Type B pancreatic cell (in vitro differentiated cells): ENCODE results near the gene ITGB7. TPM values are rescaled to one million over a fixed set of nuclear protein-coding genes. Genes with fewer than 3 reads are reported as not detected.

ENCODE experiments used
- DNase-seq: peaks from one replicate; pipeline ENCODE4 v3.0.0; 2021; ENCODE audit warnings: mixed read lengths; ENCODE audit not compliant: unreplicated experiment; ENCODE audit errors: extremely low spot score
- H3K27ac Mint-ChIP-seq: 2 replicates; pipeline ENCODE4 v1.8.0; 2021; ENCODE audit warnings: mild to moderate bottlenecking, mixed read lengths
- H3K27me3 Mint-ChIP-seq: 2 replicates; pipeline ENCODE4 v1.8.0; 2021; ENCODE audit warnings: mixed read lengths
- H3K36me3 Mint-ChIP-seq: 2 replicates; pipeline ENCODE4 v1.8.0; 2021; ENCODE audit warnings: mixed read lengths
- H3K4me1 Mint-ChIP-seq: one replicate; pipeline ENCODE4 v1.8.0; 2021; ENCODE audit warnings: mixed read lengths; ENCODE audit not compliant: unreplicated experiment
- H3K4me3 Mint-ChIP-seq: 2 replicates; pipeline ENCODE4 v1.8.0; 2021; ENCODE audit warnings: mild to moderate bottlenecking, mixed read lengths
- H3K9me3 Mint-ChIP-seq: 2 replicates; pipeline ENCODE4 v1.8.0; 2021; ENCODE audit warnings: mixed read lengths
- total RNA-seq: library from RNA; stranded (reverse); gene quantifications from 2 replicates; pipeline ENCODE4 v1.2.1, GENCODE V29; 2021; ENCODE audit warnings: low replicate concordance
- TF ChIP-seq, protein P1 (sequence below): fragments of 200-600 bp; sonication (generic); conservative IDR thresholded peaks from 2 replicates; pipeline ENCODE4 v1.5.0; 2021; ENCODE audit warnings: antibody characterized with exemption, mild to moderate bottlenecking

The ITGB7 gene
- total RNA-seq, 1 donor from 2014 or later, result 4.2 TPM

GRCh38 chr12:53196486-53196885, 10.6 kb downstream of the ITGB7 start:
- Mint-ChIP-seq H3K9me3 (no peaks in the 10 kb centered on the region), H3K27me3 (peaks cover 52% of the 10 kb centered on the region), H3K27ac (no peak overlapping the region), H3K36me3 (no peaks in the 10 kb centered on the region), H3K4me3 (peak overlapping the region; percentile 44), H3K4me1 (peaks cover 5% of the 10 kb centered on the region)
- DNase-seq, result no peak
- TF ChIP-seq, protein P1, sequence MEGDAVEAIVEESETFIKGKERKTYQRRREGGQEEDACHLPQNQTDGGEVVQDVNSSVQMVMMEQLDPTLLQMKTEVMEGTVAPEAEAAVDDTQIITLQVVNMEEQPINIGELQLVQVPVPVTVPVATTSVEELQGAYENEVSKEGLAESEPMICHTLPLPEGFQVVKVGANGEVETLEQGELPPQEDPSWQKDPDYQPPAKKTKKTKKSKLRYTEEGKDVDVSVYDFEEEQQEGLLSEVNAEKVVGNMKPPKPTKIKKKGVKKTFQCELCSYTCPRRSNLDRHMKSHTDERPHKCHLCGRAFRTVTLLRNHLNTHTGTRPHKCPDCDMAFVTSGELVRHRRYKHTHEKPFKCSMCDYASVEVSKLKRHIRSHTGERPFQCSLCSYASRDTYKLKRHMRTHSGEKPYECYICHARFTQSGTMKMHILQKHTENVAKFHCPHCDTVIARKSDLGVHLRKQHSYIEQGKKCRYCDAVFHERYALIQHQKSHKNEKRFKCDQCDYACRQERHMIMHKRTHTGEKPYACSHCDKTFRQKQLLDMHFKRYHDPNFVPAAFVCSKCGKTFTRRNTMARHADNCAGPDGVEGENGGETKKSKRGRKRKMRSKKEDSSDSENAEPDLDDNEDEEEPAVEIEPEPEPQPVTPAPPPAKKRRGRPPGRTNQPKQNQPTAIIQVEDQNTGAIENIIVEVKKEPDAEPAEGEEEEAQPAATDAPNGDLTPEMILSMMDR, result no peak

DNA sequence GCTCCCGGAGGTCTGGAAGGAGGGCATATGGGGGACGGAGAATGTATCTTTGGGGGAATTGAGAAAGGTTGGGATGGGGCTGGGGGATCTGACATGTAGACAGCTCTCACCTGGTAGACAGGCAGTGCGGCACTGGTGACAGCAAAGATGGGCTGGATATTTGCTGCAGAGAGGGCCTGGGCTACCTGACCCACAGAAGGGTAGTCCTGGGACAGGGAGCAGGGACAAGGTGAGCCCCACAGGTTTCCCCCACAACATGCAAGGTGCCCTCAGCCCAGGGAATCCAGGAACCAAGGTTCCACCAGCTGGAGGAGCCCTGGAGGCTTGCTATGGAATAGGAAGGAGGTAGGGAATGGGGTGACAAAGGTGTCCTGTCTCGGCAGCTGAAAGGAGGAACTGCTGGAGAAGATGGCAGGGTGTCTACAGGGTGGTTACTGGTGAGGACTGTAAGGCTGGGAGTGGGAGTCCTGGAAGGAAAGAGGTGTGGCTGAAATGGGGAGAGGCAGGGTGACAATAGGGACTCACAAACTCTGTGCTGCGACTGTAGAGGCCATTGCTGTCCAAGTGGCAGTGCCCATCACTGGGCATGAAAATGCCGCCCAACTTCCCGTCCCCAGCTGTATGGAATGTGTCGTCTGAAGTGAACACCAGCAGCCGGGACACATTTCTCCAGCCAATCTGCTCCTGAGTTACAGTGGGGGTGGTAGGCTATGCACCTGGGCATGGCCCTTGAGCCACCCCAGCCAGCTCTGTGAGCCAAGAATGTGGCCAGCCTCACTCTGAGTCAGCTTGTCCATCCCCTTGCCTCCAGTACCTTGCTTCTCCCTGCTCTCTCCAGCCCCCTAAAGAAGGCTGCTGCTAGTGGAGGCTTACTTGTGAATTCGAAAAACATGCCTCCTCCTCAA, 11.3 kb downstream of the ITGB7 start:
- Mint-ChIP-seq H3K4me1 (no peaks in the 10 kb centered on the region), H3K9me3 (no peaks in the 10 kb centered on the region), H3K27ac (no peak overlapping the region), H3K4me3 (no peak overlapping the region), H3K36me3 (no peaks in the 10 kb centered on the region), H3K27me3 (peaks cover 49% of the 10 kb centered on the region)
- no peak for DNase-seq
- TF ChIP-seq, protein P1, result no peak

DNA sequence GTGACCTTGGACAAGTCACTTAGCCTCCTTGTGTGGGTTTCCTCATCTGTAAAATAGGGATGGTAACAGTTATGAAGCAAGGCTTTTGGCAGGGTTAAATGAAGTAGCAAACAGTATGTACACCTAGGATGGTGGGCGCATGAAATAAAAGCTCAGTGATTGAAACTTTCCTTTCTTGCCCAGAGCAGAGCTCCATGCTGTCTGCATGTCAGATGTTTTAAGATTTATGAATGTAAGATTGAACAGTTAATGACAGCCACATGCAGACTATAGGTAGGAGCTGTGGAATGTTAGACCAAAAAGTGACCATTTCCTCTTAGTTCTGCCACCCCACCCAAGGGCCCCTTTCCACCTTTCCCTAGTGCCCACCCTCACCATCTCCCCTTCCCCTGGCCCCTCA, 12.1 kb downstream of the ITGB7 start:
- Mint-ChIP-seq H3K4me1 (no peaks in the 10 kb centered on the region), H3K36me3 (no peaks in the 10 kb centered on the region), H3K9me3 (no peaks in the 10 kb centered on the region), H3K4me3 (no peak overlapping the region), H3K27ac (no peak overlapping the region), H3K27me3 (peaks cover 45% of the 10 kb centered on the region)
- no peak for DNase-seq
- TF ChIP-seq, protein P1, result no peak

DNA sequence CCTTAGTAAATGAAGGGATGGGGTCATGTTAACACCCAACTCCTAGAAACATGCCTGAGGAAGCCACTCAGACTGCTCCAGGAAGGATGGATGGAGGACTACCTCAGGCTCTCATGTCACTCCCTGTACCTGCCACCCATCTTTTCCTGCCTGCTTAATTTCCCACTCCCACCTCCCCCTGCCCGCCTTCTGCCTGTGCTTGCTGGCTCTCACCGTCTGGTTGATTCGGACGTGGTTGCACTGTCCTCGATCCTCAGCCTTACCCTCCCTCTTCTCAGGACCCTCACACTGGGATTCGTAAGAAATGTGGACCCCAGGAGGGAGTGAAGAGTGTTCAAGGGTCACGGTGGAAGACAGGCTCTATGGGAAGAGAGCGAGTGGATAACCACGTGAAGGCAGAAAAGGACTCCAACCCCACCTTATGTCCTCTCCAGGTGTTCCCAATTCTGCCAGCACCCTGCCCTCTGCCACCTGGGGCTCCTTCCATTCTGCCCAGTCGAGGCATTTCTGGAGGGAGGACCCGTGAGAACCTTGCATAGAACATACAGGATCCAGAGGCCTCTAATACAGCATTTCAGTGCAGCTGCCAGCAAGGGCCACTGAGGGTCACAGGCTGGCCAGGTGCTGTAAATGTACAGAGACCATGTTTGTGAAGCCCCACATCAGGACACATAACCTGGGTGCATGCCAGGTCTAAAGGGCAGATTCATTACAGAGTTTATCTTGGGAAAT, 12.9 kb downstream of the ITGB7 start:
- TF ChIP-seq, protein P1, result no peak
- DNase-seq, result no peak
- Mint-ChIP-seq H3K27me3 (peaks cover 40% of the 10 kb centered on the region), H3K36me3 (no peaks in the 10 kb centered on the region), H3K4me3 (no peak overlapping the region), H3K9me3 (no peaks in the 10 kb centered on the region), H3K27ac (no peak overlapping the region), H3K4me1 (no peaks in the 10 kb centered on the region)

- Mint-ChIP-seq H3K27ac (no peak overlapping the region), H3K9me3 (no peaks in the 10 kb centered on the region), H3K4me3 (no peak overlapping the region), H3K36me3 (peaks cover 4% of the 10 kb centered on the region), H3K27me3 (peaks cover 29% of the 10 kb centered on the region), H3K4me1 (no peaks in the 10 kb centered on the region)
- DNase-seq, result no peak
- TF ChIP-seq, protein P1, result no peak
Observed at GRCh38 chr12:53193040-53193439, 14.0 kb downstream of the ITGB7 start.
